Adrenal gland (tissue), 5 donors: ENCODE results near the gene FHIT.

Experiments used
- CTCF ChIP-seq, 6 experiments: fragments of 450-650 bp in 4 of 6; fragments of 200-600 bp in 2 of 6; sonication (generic) in 1 of 6; IDR thresholded peaks; 1 replicate in 5 of 6; 2 replicates in 1 of 6; pipeline versions ENCODE4 v1.5.1 to v1.8.0; 2016 to 2021; ENCODE audit warnings: antibody characterized with exemption in 6 of 6, mild to moderate bottlenecking in 2 of 6, moderate library complexity in 1 of 6
- POLR2A ChIP-seq, 2 donors: fragments of 450-650 bp; IDR thresholded peaks; one replicate each; pipeline ENCODE4 v1.6.1; 2017; ENCODE audit warnings: antibody characterized with exemption in 2 of 2, mild to moderate bottlenecking in 2 of 2, moderate library complexity in 1 of 2
- donor health status: DM: no; HTN: no; CAD: no.

DNA sequence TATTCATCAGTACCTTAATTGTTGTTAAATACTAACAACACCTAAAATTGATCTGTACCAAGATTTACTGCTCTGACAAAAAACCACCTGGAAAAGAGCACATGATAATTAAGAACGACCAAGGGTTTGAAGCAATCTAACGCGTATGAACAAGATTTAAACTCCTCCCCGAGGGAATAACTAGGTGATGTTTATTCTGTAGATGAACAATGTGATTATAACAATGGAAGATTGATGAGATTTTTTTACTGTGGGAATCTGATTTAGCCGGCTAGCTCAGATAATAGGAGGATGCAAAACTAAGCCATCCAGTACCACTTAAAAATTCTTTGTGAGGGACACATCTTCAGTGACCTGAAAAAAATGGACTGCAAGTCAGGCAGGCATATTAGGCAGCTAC, 222.1 kb downstream of the FHIT start:
- TF ChIP-seq CTCF (IDR thresholded peaks at IDR 0.05) = no peak
- no peak for TF ChIP-seq POLR2A (IDR thresholded peaks at IDR 0.05)
